ENCODE measurements around the gene CTSV.

GRCh38 chr9:97045300-97045699, 6.4 kb upstream of the CTSV start:
- TF ChIP-seq, protein P1, sequence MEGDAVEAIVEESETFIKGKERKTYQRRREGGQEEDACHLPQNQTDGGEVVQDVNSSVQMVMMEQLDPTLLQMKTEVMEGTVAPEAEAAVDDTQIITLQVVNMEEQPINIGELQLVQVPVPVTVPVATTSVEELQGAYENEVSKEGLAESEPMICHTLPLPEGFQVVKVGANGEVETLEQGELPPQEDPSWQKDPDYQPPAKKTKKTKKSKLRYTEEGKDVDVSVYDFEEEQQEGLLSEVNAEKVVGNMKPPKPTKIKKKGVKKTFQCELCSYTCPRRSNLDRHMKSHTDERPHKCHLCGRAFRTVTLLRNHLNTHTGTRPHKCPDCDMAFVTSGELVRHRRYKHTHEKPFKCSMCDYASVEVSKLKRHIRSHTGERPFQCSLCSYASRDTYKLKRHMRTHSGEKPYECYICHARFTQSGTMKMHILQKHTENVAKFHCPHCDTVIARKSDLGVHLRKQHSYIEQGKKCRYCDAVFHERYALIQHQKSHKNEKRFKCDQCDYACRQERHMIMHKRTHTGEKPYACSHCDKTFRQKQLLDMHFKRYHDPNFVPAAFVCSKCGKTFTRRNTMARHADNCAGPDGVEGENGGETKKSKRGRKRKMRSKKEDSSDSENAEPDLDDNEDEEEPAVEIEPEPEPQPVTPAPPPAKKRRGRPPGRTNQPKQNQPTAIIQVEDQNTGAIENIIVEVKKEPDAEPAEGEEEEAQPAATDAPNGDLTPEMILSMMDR (IDR thresholded peaks at IDR 0.05; ENCODE audit: insufficient read depth, low read length) = no peak
- TF ChIP-seq, protein P2, sequence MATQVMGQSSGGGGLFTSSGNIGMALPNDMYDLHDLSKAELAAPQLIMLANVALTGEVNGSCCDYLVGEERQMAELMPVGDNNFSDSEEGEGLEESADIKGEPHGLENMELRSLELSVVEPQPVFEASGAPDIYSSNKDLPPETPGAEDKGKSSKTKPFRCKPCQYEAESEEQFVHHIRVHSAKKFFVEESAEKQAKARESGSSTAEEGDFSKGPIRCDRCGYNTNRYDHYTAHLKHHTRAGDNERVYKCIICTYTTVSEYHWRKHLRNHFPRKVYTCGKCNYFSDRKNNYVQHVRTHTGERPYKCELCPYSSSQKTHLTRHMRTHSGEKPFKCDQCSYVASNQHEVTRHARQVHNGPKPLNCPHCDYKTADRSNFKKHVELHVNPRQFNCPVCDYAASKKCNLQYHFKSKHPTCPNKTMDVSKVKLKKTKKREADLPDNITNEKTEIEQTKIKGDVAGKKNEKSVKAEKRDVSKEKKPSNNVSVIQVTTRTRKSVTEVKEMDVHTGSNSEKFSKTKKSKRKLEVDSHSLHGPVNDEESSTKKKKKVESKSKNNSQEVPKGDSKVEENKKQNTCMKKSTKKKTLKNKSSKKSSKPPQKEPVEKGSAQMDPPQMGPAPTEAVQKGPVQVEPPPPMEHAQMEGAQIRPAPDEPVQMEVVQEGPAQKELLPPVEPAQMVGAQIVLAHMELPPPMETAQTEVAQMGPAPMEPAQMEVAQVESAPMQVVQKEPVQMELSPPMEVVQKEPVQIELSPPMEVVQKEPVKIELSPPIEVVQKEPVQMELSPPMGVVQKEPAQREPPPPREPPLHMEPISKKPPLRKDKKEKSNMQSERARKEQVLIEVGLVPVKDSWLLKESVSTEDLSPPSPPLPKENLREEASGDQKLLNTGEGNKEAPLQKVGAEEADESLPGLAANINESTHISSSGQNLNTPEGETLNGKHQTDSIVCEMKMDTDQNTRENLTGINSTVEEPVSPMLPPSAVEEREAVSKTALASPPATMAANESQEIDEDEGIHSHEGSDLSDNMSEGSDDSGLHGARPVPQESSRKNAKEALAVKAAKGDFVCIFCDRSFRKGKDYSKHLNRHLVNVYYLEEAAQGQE (IDR thresholded peaks at IDR 0.05; ENCODE audit: insufficient replicate concordance, low read depth) = no peak
- no peak for TF ChIP-seq POLR2AphosphoS5 (IDR thresholded peaks at IDR 0.05; ENCODE audit: low read depth)

Measured in HL-60 (cell line).